RWPE2 (cell line): ENCODE results near the gene GATAD2A.

Experiments
- ATAC-seq: fragments of 200-7000 bp; cut with Tn5 transposase; 3 replicates; pipeline ENCODE4 v1.9.1; 2021; ENCODE audit warnings: low read depth
- DNase-seq: peaks from one replicate; pipeline ENCODE4 v3.0.0-alpha.2; 2020; ENCODE audit warnings: low spot score
- H3K27ac ChIP-seq: fragments of 450-650 bp; 2 replicates; pipeline ENCODE4 v1.5.1; 2017; ENCODE audit warnings: mild to moderate bottlenecking; ENCODE audit not compliant: poor library complexity, severe bottlenecking
- H3K27me3 ChIP-seq: fragments of 250-450 bp; sonication (Bioruptor Pico); 2 replicates; pipeline ENCODE4 v1.5.1; 2021; ENCODE audit warnings: mild to moderate bottlenecking, moderate library complexity; ENCODE audit not compliant: insufficient read depth, poor library complexity, severe bottlenecking
- H3K36me3 ChIP-seq: fragments of 250-450 bp; sonication (Bioruptor Pico); 2 replicates; pipeline ENCODE4 v1.5.1; 2020; ENCODE audit warnings: low read depth, mild to moderate bottlenecking, moderate library complexity
- H3K4me1 ChIP-seq: fragments of 250-450 bp; sonication (Bioruptor Pico); 2 replicates; pipeline ENCODE4 v1.5.1; 2021; ENCODE audit warnings: mild to moderate bottlenecking, moderate library complexity; ENCODE audit not compliant: insufficient read depth, poor library complexity, severe bottlenecking
- H3K4me3 ChIP-seq: fragments of 250-450 bp; sonication (Bioruptor Pico); 2 replicates; pipeline ENCODE4 v1.5.1; 2021; ENCODE audit warnings: mild to moderate bottlenecking, moderate library complexity; ENCODE audit not compliant: severe bottlenecking
- H3K9me3 ChIP-seq: fragments of 250-450 bp; sonication (Bioruptor Pico); 2 replicates; pipeline ENCODE4 v1.5.1; 2021; ENCODE audit warnings: mild to moderate bottlenecking, moderate library complexity; ENCODE audit not compliant: severe bottlenecking
- CTCF ChIP-seq: fragments of 450-650 bp; IDR thresholded peaks from one replicate; pipeline ENCODE4 v1.5.1; 2017; ENCODE audit warnings: mild to moderate bottlenecking, moderate library complexity; ENCODE audit not compliant: poor library complexity, severe bottlenecking

Gene GATAD2A

GRCh38 chr19:19490214-19490968 is 84.9 kb downstream of the GATAD2A start:
- Histone ChIP-seq H3K36me3 (peaks cover 39% of the 10 kb centered on the region), H3K27me3 (no peaks in the 10 kb centered on the region), H3K27ac (peak overlapping the region; percentile 86), H3K9me3 (no peaks in the 10 kb centered on the region), H3K4me3 (no peak overlapping the region), H3K4me1 (peaks cover 22% of the 10 kb centered on the region)
- TF ChIP-seq CTCF = peak; percentile 90
- DNase-seq (no peak), ATAC-seq (peak; percentile 13; the same call in 1 of the 3 replicates)

GRCh38 chr19:19491321-19492025 is 86.0 kb downstream of the GATAD2A start:
- no peak overlapping the region for H3K4me3 ChIP-seq
- no peak for DNase-seq
- H3K27me3 ChIP-seq = no peaks in the 10 kb centered on the region
- no peak for TF ChIP-seq CTCF
- H3K9me3 ChIP-seq = no peaks in the 10 kb centered on the region
- no peak for ATAC-seq
- H3K4me1 ChIP-seq = peaks cover 20% of the 10 kb centered on the region
- peaks cover 50% of the 10 kb centered on the region for H3K36me3 ChIP-seq
- no peak overlapping the region for H3K27ac ChIP-seq

- no peaks in the 10 kb centered on the region for H3K27me3 ChIP-seq
Observed at GRCh38 chr19:19492026-19492610, 86.6 kb downstream of the GATAD2A start.

GRCh38 chr19:19493841-19494546 is 88.5 kb downstream of the GATAD2A start:
- TF ChIP-seq CTCF = no peak
- Histone ChIP-seq H3K36me3 (peaks cover 73% of the 10 kb centered on the region), H3K27ac (no peak overlapping the region), H3K27me3 (no peaks in the 10 kb centered on the region), H3K4me1 (peaks cover 5% of the 10 kb centered on the region), H3K9me3 (no peaks in the 10 kb centered on the region), H3K4me3 (no peak overlapping the region)
- DNase-seq = no peak
- ATAC-seq = no peak

More at GRCh38 chr19:19492026-19492610, 86.6 kb downstream of the GATAD2A start:
- ATAC-seq (no peak), DNase-seq (no peak)
- Histone ChIP-seq H3K4me1 (peaks cover 20% of the 10 kb centered on the region), H3K9me3 (no peaks in the 10 kb centered on the region), H3K4me3 (no peak overlapping the region), H3K36me3 (peaks cover 56% of the 10 kb centered on the region), H3K27ac (no peak overlapping the region)
- TF ChIP-seq CTCF = no peak
